T47D (cell line): ENCODE measurements around the gene METTL26.

Experiments used
- DNase-seq, 2 experiments: peaks; one replicate each; pipeline versions ENCODE4 v3.0.0 to v3.0.0-alpha.2; 2011 to 2012; ENCODE audit warnings: low read depth in 1 of 2, low spot score in 1 of 2
- JUND ChIP-seq: IDR thresholded peaks from 2 replicates; pipeline ENCODE4 v1.6.1; 2012; ENCODE audit warnings: low read depth
- in situ Hi-C: cut with HindIII; loops from 2 replicates; pipeline ENCODE4 v1.10.0; 2016; ENCODE audit warnings: low sequenced_read_pairs, low pct_unique_long_range_greater_than_20kb

METTL26 gene

DNA sequence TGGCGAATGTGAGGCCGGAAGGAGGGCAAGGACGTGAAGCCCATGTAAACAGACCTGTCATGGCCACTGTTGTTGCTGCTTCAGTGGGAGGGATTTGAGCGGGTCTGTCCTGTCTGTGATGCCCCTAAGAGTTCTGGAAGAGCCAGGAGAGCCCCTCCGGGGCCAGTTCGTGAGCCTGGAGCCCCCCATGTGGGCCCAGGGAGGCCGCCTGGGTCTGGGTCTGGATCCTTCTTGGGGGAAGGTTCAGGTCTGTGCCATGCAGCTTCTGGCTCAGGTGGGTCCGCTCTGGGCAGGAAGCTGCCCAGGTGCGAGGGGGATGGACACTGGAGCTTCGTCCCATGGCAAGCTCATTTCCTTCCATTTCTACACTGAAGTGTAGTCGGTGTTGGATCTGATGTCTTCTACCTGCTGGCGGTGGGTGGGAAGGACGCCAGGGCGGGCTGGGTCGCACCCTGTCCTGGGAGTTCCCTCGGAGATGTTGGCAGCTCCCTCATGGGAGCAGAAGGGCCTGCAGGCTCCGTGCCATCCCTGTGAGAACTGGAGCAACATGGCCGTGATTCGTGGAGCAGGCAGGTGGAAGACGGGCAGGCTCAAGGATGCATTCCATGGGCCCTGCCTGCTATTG lies 16.5 kb downstream of the METTL26 start:
- in situ Hi-C loops = no loop called here
- no peak for TF ChIP-seq JUND
- DNase-seq = no peak

DNA sequence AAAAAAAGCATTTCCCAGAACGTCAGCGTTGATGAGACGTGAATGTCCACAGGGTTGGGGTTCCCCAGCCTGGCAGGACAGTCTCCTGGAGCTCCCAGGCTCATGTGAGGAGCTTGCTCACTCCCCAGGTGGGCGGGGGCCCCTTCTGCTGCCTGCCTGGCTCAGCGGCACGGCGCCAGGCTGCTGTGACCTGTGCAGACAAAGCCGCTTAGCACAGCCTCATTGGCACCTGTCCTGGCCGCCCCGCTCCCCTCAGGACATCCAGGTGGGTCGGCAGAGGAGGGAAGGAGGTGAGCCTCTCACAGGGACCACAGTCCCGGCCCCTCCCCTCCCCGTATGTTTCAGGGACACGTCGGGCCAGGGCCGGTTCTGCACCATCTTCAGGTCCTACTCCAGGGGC lies 18.2 kb downstream of the METTL26 start:
- in situ Hi-C loops = no loop called here
- no peak for DNase-seq
- TF ChIP-seq JUND = no peak

DNA sequence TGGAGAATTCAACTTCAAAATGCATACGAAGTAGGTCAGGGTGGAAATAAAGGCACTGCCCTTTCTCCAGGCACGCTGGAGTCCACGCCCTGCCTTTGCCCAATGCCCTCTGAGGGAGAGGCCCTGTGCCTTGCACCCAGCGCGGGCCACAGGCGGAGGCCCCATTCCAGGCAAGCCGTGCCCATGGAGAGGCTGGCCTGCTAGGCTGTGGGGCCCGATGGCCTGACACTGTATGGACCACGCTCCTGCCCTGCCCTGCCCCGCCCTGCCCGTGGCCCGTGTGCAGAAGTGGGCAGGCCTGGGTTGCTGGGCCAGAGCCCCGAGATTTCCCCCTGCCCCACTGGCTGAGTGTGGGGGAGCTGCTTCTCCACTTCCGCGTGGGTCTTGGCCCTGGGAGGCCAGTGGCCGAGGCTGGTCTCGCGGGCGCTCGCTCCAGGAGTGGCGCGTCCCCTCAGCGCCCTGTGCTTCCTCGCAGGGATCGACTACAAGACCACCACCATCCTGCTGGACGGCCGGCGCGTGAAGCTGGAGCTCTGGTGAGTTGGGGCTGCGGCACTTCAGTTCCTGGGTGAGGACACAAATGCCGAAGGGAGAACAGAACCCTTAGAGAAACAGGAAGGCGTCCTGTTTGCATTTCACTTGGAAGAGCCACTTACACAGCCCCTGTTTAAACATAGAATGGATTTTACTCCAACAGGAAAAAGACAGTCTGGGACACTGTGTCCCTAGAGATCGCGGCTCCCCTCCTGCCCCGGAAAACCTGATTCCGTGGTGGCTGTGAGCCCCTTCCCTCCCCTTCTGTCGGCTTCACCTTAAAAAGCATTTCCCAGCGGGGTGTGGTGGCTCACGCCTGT lies 19.1 kb downstream of the METTL26 start:
- in situ Hi-C loops = no loop called here
- DNase-seq = no peak
- no peak for TF ChIP-seq JUND

DNA sequence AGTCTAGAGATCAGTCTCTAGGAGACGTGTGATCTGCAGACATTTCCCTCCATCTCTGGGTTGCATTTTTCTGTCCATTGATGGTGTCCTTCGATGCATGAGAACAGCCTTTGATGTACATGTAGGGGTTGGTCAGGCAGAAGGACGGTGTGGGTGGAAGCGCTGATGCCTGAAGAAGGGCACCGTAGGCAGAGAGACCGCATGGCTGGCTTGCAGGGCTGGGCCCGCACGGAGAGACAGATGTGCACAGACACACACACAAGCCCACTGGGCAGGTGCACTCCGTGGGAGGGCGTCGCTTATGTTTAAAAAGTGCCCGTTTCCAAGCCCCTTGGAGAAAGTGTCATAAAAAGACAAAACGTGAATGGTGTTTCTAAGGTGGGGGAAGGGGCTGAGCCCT lies 21.0 kb downstream of the METTL26 start:
- in situ Hi-C loops = no loop called here
- TF ChIP-seq JUND = no peak
- no peak for DNase-seq

DNA sequence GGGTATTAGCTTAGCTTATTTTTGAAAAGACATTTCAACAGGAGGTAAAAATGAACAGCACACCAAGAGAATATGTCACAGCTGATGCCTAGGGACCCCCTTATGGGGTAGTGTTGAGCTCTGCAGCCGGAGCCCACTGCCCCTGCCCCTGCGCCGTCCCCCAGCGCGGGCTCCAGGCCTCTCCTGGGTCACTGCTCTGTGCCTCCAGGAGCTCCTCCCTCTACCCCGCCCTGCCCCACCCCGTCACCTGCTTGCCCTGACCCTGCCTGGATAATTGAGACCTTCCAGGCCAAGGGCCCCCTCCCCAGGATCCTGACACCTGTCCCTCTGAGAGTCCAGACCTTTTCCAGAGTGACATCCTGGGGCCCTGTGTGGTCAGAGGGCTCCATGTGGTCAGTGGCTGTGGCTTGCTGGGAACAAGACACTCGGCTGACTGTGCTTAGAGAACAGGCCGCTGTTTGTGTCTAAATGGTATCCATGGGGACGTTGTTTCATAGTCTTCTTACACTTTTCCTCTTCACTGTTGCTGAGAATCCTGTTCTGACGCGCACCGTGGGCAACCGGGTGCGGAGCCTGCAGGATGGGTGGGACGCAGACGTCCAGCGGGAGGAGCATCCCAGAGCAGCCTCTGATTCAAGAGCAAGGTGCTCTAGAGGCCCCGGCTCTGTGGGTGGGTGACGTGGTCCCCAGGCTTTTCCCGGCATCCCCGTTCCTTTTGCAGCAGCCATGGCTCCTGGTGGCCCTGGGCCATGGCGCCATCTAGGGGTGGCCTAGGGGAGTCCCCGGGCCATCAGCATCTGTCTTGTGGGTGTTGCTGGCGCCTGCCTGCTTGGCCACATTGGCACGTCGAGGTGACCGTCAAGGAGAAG lies 25.4 kb downstream of the METTL26 start:
- no peak for TF ChIP-seq JUND
- no peak for DNase-seq
- in situ Hi-C loops = no loop called here

DNA sequence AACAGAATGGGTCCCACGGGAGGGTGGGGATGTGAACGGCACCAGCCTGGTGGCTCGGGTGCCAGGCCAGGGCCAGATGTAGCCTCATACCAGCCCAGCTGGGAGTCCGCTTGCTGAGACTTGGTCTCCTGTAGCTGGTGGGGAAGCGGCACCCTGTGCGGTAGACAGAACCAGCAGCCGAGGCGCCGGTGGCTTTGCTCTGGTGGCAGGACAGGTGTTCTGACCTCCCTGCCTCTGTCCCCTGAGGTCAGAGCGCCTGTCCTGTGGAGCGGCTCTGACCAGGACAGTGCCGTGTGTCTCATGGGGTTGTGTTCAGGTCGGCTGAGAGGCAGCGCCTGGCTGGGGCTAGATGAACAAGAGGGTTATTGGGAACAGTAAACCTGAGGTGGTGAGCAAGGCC lies 26.1 kb downstream of the METTL26 start:
- no peak for DNase-seq
- in situ Hi-C loops = no loop called here
- TF ChIP-seq JUND = no peak

DNA sequence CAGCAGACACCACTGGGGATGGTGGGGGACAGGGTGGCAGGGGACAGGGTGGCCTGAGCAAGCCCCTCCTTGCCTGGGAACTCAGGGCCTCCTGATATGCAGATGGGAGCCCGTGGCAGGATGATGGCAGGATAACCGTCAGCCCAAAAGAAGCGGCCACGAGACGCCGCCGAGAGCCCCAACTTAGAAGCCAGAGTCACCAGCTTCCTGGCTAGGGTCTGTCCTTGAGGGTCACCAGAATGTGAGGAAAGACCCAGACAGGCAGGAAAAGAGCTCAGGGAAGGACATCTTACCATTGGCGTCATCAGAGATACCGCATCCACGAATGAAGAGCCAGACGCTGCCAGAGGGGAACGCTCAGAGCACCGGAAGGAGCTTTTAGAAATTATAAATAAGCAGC lies 26.8 kb downstream of the METTL26 start:
- no peak for TF ChIP-seq JUND
- in situ Hi-C loops = no loop called here
- no peak for DNase-seq

DNA sequence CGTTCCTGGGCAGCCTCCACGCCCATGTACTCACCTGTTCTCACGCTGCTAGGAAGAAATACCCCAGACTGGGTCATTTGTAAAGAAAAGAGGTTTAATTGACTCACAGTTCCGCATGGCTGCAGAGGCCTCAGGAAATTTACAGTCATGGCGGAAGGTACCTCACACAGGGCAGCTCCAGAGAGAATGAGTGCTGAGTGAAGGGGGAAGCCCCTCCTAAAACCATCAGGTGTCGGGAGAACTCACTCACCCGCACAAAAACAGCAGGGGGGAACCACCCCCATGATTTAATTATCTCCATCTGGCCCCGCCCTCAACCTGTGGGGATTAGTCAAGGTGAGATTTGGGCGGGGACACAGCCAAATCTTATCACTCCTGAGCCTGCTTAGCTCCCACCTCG lies 28.1 kb downstream of the METTL26 start:
- DNase-seq = no peak

DNA sequence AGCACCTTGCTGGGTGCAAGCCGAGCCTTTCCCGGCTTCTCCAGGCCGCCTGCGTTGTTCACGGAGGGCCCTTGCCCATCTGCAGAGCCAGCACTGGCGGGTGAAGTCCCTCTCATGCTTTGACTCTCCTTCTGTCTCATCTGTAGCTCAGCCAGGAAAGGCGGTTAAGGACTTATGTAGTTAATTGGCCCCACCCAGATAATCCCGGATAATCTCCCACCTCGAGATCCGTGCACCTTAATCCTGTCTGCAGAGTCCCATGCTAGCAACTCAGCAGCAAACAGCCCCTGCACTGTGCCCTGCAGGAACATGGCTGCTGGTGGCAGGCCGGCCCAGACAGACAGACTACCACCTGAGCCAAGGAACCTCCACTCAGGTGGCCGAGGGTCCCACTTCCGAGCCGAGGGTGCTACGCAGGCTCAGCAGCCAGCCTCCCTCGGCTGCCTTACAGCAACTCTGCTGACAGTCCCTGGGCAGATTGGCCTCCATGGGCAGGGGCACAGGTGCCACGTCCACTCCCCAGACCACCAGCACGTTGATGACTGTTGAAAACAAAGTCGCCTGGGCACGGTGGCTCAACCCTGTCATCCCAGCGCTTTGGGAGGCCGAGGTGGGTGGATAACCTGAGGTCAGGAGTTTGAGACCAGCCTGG lies 29.3 kb downstream of the METTL26 start:
- no peak for TF ChIP-seq JUND
- in situ Hi-C loops = no loop called here
- DNase-seq = no peak

More for the DNA sequence above, 28.1 kb downstream of the METTL26 start:
- in situ Hi-C loops = no loop called here
- TF ChIP-seq JUND = no peak

DNA sequence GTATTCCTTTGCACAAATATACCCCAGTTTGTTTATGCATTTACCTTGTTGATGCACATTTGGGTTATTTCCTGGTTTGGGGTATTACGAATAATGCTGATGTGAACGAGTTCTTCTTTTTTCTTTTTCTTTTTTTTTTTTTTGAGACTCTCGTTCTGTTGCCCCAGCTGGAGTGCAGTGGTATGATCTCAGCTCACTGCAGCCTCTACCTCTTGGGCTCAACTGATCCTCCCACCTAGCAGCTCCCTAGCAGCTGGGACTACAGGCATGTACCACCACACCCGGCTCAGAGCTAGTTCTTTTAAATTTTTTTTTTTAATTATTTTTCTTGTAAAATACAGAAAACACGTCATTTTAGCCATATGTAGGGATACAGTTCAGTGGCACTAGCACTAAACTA lies 32.2 kb downstream of the METTL26 start:
- no peak for DNase-seq
- TF ChIP-seq JUND = no peak
- in situ Hi-C loops = no loop called here

DNA sequence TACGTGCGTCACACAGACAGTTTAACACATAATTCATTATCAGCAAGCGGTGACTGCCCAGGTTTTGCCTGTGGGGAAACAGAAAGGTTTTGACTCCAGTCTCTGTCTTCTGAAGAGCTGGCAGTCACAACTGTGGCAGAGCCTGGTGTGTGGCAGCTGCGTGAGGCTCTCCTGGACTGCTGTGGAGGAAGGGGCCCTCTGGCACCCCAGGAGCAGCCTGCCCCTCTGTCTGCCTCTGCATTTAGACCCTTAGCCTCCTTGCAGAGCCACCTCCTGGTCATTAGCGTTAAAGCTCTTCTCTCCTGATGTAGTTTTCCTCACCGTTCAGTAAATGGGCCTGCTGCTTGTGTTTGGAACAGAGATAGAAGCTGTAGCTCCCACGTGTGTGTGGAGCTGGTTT lies 35.3 kb downstream of the METTL26 start:
- in situ Hi-C loops = no loop called here
- DNase-seq = no peak
- no peak for TF ChIP-seq JUND
